ENCODE measurements around the gene MRPS15.
"Not testable (repeated sequence)": the region's sequence is repeated elsewhere in the genome, so short reads cannot be mapped to it uniquely, and the experiment has no call there.

Gene MRPS15

DNA sequence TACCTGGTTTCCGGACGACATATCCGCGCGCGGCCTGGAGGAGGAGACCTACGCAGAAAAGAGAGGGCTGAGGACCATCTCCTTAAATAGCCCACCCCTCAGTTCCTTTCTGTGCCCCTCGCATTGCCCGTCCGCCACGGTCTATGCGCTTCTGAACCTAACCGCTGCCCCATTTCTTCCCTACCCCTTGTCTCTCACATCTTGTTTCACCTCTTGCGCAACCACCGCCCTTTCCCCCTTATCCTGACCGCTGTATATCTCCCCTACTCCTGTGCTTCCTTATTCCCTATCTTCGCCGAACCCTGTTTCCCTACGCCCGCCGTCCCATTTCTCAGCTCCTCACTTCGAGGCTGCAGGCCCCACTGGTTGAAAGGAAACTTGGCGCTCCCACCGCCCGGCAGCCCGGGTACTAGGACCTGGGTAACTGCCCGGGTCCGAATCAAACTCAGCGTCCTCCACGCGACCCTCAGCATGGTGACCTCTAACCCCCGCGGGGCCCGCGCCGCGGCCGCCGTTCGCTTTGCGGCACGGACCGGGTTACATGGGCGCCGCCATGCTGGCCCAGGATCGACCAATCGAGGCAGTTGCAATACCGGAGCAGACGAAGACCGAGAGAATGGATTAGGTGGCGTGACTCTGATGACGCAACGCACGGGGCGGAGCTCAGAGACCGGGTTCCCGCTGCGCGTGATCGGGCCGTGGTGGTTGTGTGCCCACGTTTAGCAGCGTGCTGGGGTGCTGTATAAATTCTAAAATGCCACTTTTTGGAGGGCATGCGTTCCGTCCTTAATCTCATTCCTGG, at the start of gene MRPS15:
MRPS15 (minus strand) TSS at position 582 of the 802 bp plus-strand sequence; CDS start at position 473, 109 bp downstream.
- DNase-seq (ENCODE audit: low read depth) = peak; percentile 67

DNA sequence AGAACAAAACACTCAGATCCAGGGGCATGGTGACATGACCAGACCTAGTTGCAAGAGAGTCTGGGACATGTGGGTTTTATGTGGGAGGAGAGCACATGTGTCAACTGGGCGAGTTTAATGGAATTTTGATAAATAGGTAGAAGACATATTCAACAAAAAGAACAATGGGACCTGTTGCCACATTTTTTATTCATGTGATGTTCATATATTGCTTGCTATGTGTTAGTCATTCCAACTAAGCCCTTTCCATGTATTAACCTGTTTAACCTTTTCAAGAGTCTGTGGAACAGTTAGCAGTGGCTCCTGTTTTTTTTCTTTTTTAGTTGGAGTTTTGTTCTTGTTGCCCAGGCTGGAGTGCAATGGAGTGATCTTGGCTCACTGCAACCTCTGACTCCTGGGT, 48.7 kb upstream of the MRPS15 start:
- no peak for DNase-seq (ENCODE audit: low read depth)

DNA sequence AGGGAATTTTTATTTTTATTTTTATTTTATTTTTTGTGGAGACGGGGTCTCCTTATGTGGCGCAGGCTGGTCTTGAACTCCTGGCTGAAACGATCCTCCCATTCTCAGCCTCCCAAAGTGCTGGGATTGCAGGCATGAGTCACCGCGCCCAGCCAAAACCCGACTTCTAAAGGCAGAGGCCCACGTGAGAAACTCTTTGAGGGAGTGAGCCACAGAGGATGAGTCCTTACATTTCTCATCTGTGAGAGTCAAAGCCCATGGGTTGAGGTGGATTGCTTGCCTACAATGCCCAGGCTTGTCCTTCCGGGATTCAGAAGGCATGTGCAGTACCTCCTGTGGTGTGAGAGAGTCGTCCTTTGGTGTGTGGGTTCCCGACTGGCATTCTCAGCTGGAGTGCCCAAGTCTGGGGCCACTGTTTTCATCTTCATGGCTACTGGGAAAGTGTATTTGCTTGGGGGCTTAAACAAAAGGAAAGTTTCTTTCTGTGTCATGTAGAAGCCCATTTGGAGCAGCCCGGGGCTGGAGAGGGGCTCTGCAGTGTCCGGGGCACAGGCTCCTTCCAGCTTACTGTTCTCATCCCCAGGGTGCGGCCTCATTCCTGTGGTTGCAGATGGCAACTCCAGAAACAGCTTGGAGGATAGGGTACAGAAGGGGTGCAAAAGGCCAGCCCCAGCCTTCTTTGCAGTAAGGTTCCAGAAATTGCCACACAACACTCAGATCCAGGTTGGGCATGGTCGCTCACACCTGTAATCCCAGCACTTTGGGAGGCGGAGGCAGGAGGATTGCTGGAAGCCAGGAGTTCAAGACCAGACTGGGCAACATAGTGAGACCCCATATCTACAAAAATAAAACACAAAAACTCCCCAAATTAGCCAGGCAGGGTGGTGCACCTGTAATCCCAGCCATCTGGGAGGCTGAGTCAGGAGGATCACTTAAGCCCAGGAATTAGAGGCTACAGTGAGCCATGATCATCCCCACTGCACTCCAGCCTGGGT, 47.9 kb upstream of the MRPS15 start:
- no peak for DNase-seq (ENCODE audit: low read depth)

DNA sequence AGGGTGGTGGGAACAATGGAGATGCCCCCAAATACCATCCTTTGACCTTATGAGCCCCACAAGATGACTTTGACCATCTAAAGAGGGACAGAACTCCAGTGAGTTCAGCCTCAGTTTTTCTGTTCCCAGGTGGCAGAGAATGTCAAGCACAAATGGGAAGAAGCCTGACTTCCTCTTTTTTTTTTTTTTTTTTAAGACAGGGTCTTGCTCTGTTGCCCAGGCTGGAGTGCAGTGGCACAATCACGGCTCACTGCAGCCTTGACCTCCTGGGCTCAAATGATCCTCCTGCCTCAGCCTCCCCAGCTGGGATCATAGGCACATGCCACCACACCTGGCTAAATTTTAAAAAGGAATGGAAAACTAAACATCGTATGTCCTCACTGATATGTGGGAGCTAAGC, 47.0 kb upstream of the MRPS15 start:
- DNase-seq (ENCODE audit: low read depth) = not testable (repeated sequence)

DNA sequence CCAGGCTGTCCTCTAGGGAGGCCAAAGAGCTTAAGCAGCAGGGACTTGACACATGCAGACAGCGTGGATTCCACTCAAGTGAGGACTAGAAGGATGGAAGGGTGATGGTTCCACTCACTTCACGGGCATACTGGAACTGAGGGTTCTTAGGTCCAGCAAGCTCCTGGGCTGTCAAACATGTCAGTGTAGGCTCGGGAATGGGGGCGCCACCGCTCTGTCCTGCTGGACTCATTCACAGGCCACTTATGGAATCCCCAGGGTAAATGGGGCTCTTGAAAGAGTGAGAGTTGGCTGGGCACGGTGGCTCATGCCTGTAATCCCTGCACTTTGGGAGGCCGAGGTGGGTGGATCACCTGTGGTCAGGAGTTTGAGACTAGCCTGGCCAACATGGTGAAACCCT, 46.2 kb upstream of the MRPS15 start:
- DNase-seq (ENCODE audit: low read depth) = no peak

DNA sequence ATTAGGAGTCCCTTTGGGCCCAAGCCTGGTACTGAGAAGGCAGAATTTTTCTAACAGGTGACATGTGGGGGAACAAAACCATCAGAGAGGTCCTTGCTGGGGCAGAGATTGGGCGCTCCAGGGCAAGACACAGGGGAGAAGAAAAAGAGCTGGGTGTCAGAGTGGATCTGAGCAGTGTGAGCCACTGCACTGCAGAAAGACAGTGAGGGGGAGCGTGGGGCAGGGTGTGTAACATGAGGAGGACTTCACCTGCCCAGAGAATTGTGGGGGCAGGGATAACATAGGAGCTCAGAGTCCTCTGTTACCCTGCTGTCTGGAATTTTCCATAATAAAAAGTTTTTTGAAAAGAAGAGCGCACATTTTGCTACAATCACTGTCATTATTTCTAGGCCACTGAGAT, 44.1 kb upstream of the MRPS15 start:
- no peak for DNase-seq (ENCODE audit: low read depth)

DNA sequence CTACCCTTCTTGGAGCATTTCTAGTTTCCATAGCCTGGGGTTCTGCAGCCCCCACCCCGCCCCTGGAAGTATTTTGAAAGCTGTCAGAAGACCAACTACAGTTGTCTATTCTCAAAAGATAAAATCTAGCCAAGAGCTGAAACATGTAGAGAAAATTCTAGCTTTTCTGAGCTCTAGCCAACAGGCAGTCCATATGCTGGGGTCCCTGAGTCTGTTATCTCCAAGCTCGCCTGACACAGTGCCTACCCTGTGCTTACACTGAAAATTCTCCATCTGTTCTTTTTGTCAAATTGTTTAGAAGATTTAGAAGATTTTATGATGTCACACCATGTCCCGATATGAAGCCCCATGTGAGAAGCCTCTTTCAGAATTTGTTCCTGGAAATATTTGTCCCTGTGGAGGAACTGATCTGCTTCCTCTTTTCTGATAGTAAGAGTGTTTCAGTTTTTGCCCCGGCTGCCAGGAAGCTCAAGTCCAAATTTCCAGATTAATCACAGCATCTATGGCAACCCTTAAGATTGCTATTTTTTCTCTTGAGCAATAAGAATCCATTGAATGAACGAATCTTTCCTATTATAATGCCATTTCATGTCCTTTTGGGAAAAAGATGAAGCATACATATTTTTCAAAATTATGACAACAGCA, 42.2 kb upstream of the MRPS15 start:
- no peak for DNase-seq (ENCODE audit: low read depth)

DNA sequence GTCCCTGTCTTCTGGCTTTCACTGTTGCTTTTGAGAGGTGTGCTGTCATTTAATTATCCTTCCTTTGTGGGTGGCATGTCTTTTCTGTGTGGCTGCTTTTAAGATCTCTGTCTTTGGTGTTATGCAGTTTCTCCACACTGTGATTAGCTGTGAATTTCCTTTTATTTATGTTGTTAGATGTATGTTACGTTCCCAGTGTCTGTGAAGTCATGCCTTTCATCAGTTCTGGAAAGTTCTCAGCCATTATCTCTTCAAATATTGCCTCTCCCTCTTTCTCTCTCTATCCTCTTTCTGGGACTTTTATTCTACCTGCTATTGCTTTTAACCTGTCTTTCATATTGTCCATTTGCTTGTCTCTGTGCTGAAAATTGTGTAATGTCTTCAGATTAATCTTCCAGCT, 39.5 kb upstream of the MRPS15 start:
- no peak for DNase-seq (ENCODE audit: low read depth)

DNA sequence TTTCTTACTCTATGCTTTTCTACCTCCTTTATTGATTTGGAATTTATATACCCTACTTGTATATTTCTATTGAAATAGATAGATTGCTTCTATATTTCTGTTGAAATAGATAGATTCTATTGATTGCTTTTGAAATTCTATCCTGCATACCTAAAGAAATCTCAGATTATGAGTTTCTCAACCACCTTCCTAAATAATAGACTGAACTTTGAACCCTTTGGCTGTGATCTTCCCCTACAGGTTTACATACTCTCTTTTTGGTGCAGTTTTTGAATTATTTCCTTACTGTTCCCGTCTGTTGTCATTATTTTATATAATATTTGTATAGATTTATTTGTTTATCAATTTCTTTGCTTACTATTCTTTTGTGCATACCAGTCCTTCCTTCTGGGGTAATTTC, 39.0 kb upstream of the MRPS15 start:
- no peak for DNase-seq (ENCODE audit: low read depth)

DNA sequence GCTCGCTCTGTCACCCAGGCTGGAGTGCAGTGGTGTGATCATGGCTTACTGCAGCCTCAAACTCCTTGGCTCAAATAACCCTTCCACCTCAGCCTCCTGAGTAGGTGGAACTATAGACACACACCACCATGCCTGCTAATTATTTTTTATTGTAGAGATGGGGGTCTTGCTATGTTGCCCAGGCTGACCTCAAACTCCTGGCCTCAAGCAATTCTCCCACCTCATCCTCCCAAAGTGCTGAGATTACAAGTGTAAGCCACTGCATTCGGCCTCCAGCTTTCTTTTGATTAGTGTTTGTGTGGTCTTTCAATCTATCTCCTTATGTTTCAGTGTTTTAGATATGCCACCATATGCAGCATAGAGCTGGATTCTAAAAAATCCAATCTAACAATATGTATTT, 38.4 kb upstream of the MRPS15 start:
- no peak for DNase-seq (ENCODE audit: low read depth)

DNA sequence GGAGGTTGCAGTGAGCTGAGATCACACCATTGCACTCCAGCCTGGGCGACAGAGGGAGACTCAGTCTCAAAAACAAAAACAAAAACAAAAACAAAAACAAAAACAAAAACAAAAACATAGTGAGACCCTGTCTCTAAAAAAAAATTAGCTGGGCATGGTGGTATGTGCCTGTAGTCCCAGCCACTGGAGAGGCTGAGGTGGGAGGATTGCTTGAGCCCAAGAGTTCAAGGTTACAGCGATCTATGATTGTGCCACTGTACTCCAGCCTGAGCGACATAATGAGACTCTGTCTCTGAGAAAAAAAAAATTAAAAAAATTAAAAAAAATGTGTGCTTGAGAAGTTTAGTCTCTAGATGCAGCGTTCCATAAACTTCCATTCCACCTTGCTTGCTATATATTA, 37.7 kb upstream of the MRPS15 start:
- not testable (repeated sequence) for DNase-seq (ENCODE audit: low read depth)

DNA sequence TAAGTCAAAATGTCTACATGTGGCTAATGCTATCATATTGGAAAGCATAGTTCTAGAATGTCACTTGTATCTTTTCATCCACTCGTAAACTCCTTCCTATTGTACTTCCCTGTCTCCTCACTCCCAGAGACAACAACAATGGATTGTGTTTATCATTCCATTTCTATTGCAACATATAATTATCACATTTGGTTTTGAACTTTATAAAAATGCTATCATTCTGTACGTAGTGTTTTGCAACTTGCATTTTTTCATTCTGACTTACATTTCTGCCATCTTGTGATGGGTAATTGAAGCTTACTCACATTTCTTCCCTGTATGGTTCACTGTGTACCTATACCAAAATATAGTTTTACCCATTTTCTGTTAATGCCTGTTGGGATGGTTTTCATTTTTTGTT, 33.0 kb upstream of the MRPS15 start:
- DNase-seq (ENCODE audit: low read depth) = peak; percentile 11

DNA sequence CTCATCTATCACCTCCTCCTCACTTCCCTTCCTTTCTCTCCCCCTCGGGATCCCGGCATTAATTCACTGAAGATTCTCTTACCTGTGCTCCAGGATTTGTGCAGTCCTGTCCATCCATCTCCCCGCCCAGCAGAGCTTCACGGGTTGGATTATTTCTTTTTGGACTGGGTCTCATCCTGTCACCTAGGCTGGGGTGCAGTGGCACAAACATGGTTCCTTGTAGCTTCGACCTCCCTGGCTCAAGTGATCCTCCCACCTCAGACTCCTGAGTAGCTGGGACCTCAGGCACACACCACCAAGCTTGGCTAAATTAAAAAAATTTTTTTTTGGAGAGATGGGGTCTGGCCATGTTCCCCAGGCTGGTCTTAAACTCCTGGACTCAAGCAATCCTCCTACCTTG, 30.8 kb upstream of the MRPS15 start:
- DNase-seq (ENCODE audit: low read depth) = no peak

DNA sequence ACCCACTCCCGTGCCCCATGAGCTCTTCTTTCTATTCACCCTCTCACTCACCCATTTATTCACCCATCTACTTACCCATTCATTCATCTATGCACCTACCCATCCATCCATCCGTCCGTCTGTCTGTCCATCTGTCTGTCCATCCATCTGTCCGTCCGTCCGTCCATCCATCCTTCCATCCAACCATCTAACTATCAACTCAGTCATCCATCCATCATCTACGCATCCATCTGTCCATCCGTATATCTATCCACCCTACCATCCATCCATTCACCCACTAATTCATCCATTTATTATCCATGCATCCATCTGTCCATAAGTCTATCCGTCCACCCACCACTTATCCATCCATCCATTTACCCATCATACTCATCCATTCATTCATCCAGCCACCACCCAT, 29.3 kb upstream of the MRPS15 start:
- DNase-seq (ENCODE audit: low read depth) = no peak

DNA sequence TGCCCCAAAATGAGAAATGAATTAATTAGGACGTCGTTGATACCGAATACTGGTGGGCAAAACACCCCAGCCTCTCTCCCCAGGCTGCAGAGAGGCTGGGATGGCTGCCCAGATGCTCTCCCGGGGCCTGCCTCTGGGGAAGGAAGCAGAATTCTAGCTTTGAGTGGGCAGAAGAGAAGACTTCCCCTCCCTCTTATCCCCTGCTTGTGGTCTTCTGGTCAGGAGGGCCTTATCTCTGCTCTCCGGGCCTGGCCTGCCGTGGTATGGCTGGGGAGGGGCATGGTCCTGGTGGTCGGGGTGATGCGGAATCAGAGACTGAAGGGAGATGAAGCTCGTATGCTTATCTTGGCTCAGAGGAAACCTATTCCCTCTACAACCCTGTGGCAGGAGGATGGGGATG, 28.3 kb upstream of the MRPS15 start:
- no peak for DNase-seq (ENCODE audit: low read depth)

DNA sequence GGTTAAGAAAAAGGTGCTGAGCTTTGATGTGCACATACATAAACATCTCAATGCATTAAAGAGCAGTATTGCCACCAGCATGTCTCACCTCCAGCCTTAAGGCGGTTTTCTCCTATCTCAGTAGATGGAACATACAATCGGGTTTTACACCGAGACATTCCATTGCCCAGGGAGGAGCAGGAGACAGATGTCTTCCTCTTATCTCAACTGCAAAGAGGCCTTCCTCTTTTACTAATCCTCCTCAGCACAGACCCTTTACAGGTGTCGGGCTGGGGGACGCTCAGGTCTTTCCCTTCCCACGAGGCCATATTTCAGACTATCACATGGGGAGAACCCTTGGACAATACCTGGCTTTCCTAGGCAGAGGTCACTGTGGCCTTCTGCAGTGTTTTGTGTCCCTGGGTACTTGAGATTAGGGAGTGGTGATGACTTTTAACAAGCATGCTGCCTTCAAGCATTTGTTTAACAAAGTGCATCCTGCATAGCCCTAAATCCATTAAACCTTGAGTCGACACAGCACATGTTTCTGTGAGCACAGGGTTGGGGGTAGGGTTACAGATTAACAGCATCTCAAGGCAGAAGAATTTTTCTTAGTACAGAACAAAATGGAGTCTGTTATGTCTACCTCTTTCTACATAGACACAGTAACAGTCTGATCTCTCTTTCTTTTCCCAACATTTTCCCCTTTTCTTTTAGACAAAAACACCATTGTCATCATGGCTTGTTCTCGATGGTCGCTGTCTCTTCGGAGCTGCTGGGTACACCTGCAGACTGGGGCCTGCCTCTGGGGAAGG, 25.3 kb upstream of the MRPS15 start:
- not testable (repeated sequence) for DNase-seq (ENCODE audit: low read depth)

DNA sequence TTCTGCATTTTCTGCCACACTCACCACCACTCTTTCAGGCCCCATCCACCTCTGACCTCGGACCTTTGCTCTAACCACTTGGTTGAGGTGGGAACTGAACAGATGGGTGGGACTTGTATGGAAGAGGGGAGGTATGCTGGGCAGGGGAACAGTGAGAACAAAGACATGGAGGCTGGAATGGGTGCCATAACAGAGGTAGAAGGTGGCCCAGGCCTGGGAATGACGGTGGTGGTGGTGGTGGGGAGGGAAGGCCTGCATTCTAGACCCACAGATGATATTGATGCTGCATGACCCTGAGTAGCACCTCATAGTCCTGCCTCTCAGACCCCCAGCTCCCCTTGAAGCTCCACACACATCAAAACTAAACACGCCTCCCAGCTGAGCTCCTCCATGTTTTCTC, 23.7 kb upstream of the MRPS15 start:
- no peak for DNase-seq (ENCODE audit: low read depth)

DNA sequence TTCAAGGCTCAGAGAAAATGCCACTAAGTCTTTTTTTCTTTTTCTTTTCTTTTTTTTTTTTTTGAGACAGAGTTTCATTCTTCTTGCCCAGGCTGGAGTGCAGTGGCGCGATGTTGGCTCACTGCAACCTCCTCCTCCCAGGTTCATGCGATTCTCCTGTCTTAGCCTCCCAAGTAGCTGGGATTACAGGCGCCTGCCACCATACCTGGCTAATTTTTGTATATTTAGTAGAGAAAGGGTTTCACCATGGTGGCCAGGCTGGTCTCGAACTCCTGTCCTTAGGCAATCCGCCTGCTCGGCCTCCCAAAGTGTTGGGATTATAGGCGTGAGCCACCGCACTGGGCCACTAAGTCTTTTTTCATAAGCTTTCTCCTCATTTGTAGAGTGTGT, 23.1 kb upstream of the MRPS15 start:
- DNase-seq (ENCODE audit: low read depth) = not testable (repeated sequence)

DNA sequence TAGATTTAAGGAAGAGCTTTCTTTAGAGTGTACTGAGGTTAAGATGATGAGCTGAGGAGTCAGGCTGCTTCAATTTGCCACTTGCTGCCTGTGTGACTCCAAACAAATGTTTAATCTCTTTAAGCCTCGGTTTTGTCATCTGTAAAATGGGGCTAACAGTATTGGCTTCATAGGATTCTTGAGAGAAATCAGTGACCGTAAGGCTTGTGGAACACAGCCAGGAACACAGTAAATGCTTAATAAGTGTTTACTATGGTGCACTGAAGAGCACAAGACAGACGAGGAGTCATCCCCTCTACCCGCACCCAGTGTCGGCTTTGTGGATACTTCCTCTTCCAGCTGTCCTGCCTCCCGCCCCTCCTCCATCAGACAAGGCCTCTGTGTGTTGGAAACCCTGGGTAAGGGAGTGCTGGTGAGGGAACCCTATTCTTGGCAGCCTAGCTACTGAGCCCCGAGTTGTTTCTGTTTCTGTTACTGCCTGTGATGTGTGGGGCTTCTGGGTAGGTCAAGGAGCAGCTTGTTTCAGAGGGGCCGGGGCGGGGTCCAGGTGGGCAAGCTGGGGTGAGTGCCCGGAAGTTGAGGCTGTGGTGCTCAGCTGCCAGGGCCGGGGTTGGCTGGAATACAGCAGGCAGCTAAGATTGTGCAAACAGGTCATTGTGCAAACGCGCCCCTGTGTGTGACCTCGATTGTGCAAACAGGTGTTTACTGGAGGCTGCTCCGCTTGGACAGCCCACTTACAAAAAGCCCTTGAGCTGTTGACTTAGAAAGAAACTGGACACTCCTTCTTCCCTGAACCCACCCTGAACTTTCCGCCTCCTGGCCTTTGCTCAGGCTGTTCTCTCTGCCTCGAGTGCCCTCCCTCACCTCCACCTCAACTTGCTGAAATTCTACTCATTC, 22.5 kb upstream of the MRPS15 start:
- DNase-seq (ENCODE audit: low read depth) = no peak

DNA sequence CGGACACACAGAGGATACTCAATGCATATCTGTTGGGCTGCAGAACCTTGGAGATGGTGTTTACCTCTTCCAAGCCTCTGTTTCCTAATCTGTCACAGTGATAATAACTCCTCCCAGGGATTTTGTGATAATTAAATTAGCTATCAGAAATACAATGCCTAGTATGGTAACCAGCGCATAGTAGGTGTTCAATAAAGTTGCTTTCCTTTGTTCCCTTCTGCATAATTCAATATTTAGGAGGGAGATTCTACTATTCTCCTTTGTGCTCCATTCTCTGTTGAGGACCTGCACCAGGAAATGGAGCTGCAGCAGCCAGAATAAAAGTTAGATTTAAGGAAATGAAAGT, 21.9 kb upstream of the MRPS15 start:
- no peak for DNase-seq (ENCODE audit: low read depth)

DNA sequence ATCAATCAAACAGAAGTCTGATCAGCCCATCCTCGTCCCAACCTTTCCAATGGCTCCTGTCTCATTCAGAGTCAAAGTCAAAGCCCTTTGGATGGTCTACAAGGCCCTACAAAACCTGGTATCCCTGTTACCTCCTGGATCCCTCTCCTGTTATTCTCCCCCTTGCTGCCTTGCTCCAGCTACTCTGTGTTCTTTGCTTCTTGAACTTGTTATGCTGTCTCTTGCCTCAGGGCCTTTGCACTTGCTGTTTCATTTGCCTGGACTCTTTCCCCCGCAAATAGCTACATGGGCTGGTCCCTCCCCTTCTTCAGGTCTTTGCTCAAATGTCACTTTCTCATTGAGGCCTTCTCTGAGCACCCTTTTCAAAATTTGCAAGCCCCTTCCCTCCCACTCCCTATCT, 19.9 kb upstream of the MRPS15 start:
- no peak for DNase-seq (ENCODE audit: low read depth)

Measured in non-pigmented ciliary epithelial cell (primary cell).